ENCODE data around the gene GAS7. TPM values are rescaled to one million over a fixed set of nuclear protein-coding genes. Genes with fewer than 3 reads are reported as not detected.

Gene GAS7
- total RNA-seq, 1 donor from 2014 or later = 2.0 TPM

- Mint-ChIP-seq H3K4me1 (ENCODE audit: low read depth, unreplicated experiment) (no peaks in the 10 kb centered on the region), H3K9me3 (ENCODE audit: unreplicated experiment) (peaks cover 3% of the 10 kb centered on the region), H3K27ac (ENCODE audit: unreplicated experiment) (no peak overlapping the region), H3K36me3 (ENCODE audit: unreplicated experiment) (no peaks in the 10 kb centered on the region), H3K4me3 (ENCODE audit: unreplicated experiment) (no peak overlapping the region), H3K27me3 (ENCODE audit: unreplicated experiment) (peaks cover 7% of the 10 kb centered on the region)
- DNase-seq = no peak
- no peak for TF ChIP-seq CTCF (IDR thresholded peaks at IDR 0.05; ENCODE audit: partially characterized antibody, unreplicated experiment)
Measured at GRCh38 chr17:10107316-10108165, 90.9 kb downstream of the GAS7 start.

- H3K27me3 Mint-ChIP-seq (ENCODE audit: unreplicated experiment) = peaks cover 6% of the 10 kb centered on the region
- peaks cover 5% of the 10 kb centered on the region for H3K9me3 Mint-ChIP-seq (ENCODE audit: unreplicated experiment)
- no peak overlapping the region for H3K4me3 Mint-ChIP-seq (ENCODE audit: unreplicated experiment)
- H3K4me1 Mint-ChIP-seq (ENCODE audit: low read depth, unreplicated experiment) = no peaks in the 10 kb centered on the region
- DNase-seq = no peak
- no peaks in the 10 kb centered on the region for H3K36me3 Mint-ChIP-seq (ENCODE audit: unreplicated experiment)
- TF ChIP-seq CTCF (IDR thresholded peaks at IDR 0.05; ENCODE audit: partially characterized antibody, unreplicated experiment) = no peak
- no peak overlapping the region for H3K27ac Mint-ChIP-seq (ENCODE audit: unreplicated experiment)
Measured at GRCh38 chr17:10106067-10106466, 92.3 kb downstream of the GAS7 start.

GRCh38 chr17:10105513-10106001 lies 92.8 kb downstream of the GAS7 start:
- Mint-ChIP-seq H3K9me3 (ENCODE audit: unreplicated experiment) (peaks cover 5% of the 10 kb centered on the region), H3K27me3 (ENCODE audit: unreplicated experiment) (peaks cover 6% of the 10 kb centered on the region), H3K4me1 (ENCODE audit: low read depth, unreplicated experiment) (no peaks in the 10 kb centered on the region), H3K36me3 (ENCODE audit: unreplicated experiment) (no peaks in the 10 kb centered on the region), H3K4me3 (ENCODE audit: unreplicated experiment) (no peak overlapping the region), H3K27ac (ENCODE audit: unreplicated experiment) (no peak overlapping the region)
- no peak for TF ChIP-seq CTCF (IDR thresholded peaks at IDR 0.05; ENCODE audit: partially characterized antibody, unreplicated experiment)
- DNase-seq = no peak

- no peak overlapping the region for H3K27ac Mint-ChIP-seq (ENCODE audit: unreplicated experiment)
- H3K4me3 Mint-ChIP-seq (ENCODE audit: unreplicated experiment) = no peak overlapping the region
- no peak for DNase-seq
- peaks cover 5% of the 10 kb centered on the region for H3K27me3 Mint-ChIP-seq (ENCODE audit: unreplicated experiment)
- no peaks in the 10 kb centered on the region for H3K36me3 Mint-ChIP-seq (ENCODE audit: unreplicated experiment)
- no peaks in the 10 kb centered on the region for H3K4me1 Mint-ChIP-seq (ENCODE audit: low read depth, unreplicated experiment)
- peaks cover 5% of the 10 kb centered on the region for H3K9me3 Mint-ChIP-seq (ENCODE audit: unreplicated experiment)
- no peak for TF ChIP-seq CTCF (IDR thresholded peaks at IDR 0.05; ENCODE audit: partially characterized antibody, unreplicated experiment)
Measured at GRCh38 chr17:10103712-10104111, 94.7 kb downstream of the GAS7 start.

- H3K9me3 Mint-ChIP-seq (ENCODE audit: unreplicated experiment) = peaks cover 5% of the 10 kb centered on the region
- no peak for TF ChIP-seq CTCF (IDR thresholded peaks at IDR 0.05; ENCODE audit: partially characterized antibody, unreplicated experiment)
- H3K27ac Mint-ChIP-seq (ENCODE audit: unreplicated experiment) = no peak overlapping the region
- H3K27me3 Mint-ChIP-seq (ENCODE audit: unreplicated experiment) = peaks cover 5% of the 10 kb centered on the region
- no peak for DNase-seq
- H3K4me1 Mint-ChIP-seq (ENCODE audit: low read depth, unreplicated experiment) = no peaks in the 10 kb centered on the region
- H3K4me3 Mint-ChIP-seq (ENCODE audit: unreplicated experiment) = no peak overlapping the region
- H3K36me3 Mint-ChIP-seq (ENCODE audit: unreplicated experiment) = no peaks in the 10 kb centered on the region
Measured at GRCh38 chr17:10102817-10103216, 95.6 kb downstream of the GAS7 start.

Measured in glutamatergic neuron (in vitro differentiated cells).